Fibroblast of pulmonary artery (primary cell): ENCODE measurements around the gene PDK4.

Source experiments
- DNase-seq: peaks from one replicate; pipeline ENCODE4 v3.0.0-alpha.2; 2010; ENCODE audit warnings: low read depth
- H3K4me3 ChIP-seq: replicated peaks from 2 replicates; pipeline ENCODE4 v1.5.1; 2011; ENCODE audit warnings: low read depth, mild to moderate bottlenecking, control low read depth, low read length, moderate library complexity
- CTCF ChIP-seq: IDR thresholded peaks from 2 replicates; pipeline ENCODE4 v1.5.1; 2011; ENCODE audit warnings: mild to moderate bottlenecking, control low read depth, low read length, inconsistent platforms; ENCODE audit errors: missing control alignments

Gene PDK4

GRCh38 chr7:95628831-95629439 is 32.6 kb upstream of the PDK4 start:
- DNase-seq = peak; percentile 93
- peak; percentile 17 for TF ChIP-seq CTCF
- no peak overlapping the region for H3K4me3 ChIP-seq

- TF ChIP-seq CTCF = no peak
- H3K4me3 ChIP-seq = no peak overlapping the region
- DNase-seq = no peak
Measured at GRCh38 chr7:95623788-95624187, 27.5 kb upstream of the PDK4 start.

GRCh38 chr7:95622859-95623258 is 26.5 kb upstream of the PDK4 start:
- TF ChIP-seq CTCF = no peak
- H3K4me3 ChIP-seq = no peak overlapping the region
- no peak for DNase-seq

GRCh38 chr7:95622001-95622549 is 25.8 kb upstream of the PDK4 start:
- no peak for TF ChIP-seq CTCF
- H3K4me3 ChIP-seq = no peak overlapping the region
- DNase-seq = no peak

GRCh38 chr7:95621404-95621803 is 25.1 kb upstream of the PDK4 start:
- H3K4me3 ChIP-seq = no peak overlapping the region
- no peak for DNase-seq
- TF ChIP-seq CTCF = no peak

- H3K4me3 ChIP-seq = no peak overlapping the region
- no peak for DNase-seq
- no peak for TF ChIP-seq CTCF
Measured at GRCh38 chr7:95620631-95621030, 24.3 kb upstream of the PDK4 start.

- no peak for TF ChIP-seq CTCF
- no peak overlapping the region for H3K4me3 ChIP-seq
- no peak for DNase-seq
Measured at GRCh38 chr7:95619921-95620320, 23.6 kb upstream of the PDK4 start.
